HG03066 (cell line): ENCODE data around the gene UBE2D4.

Experiments used
- ATAC-seq: cut with Tn5 transposase; IDR thresholded peaks from one replicate; pipeline ENCODE4 v1.9.1; 2021; ENCODE audit warnings: low read depth; ENCODE audit not compliant: unreplicated experiment

The UBE2D4 gene

GRCh38 chr7:43906331-43907010 is 19.8 kb upstream of the UBE2D4 start, which contains the start of gene URGCP:
TSS of gene URGCP (minus strand) at chr7:43906596. CDS start at chr7:43906575, 21 bp downstream.
- peak; percentile 80 for ATAC-seq

- no peak for ATAC-seq
Observed at GRCh38 chr7:43914795-43915194, 11.4 kb upstream of the UBE2D4 start.

- no peak for ATAC-seq
Observed at GRCh38 chr7:43915907-43916306, 10.3 kb upstream of the UBE2D4 start.

- ATAC-seq, result no peak
Observed at GRCh38 chr7:43921423-43921822, 4.8 kb upstream of the UBE2D4 start.

- no peak for ATAC-seq
Observed at GRCh38 chr7:43922726-43923125, 3.5 kb upstream of the UBE2D4 start.

GRCh38 chr7:43926798-43927123 is 525 bp downstream of the UBE2D4 start:
- ATAC-seq, result peak; percentile 28

GRCh38 chr7:43927810-43928209 is 1.6 kb downstream of the UBE2D4 start:
- ATAC-seq, result no peak

- ATAC-seq, result no peak
Observed at GRCh38 chr7:43929529-43930457, 3.6 kb downstream of the UBE2D4 start.

GRCh38 chr7:43931346-43931745 is 5.1 kb downstream of the UBE2D4 start:
- ATAC-seq, result no peak

GRCh38 chr7:43933902-43934560 is 7.8 kb downstream of the UBE2D4 start:
- ATAC-seq, result no peak

GRCh38 chr7:43937444-43937843 is 11.2 kb downstream of the UBE2D4 start:
- ATAC-seq, result no peak

- no peak for ATAC-seq
Observed at GRCh38 chr7:43938892-43939482, 12.8 kb downstream of the UBE2D4 start.

- no peak for ATAC-seq
Observed at GRCh38 chr7:43942250-43942649, 16.0 kb downstream of the UBE2D4 start.

GRCh38 chr7:43942997-43943396 is 16.8 kb downstream of the UBE2D4 start:
- ATAC-seq, result no peak

- no peak for ATAC-seq
Observed at GRCh38 chr7:43943417-43944187, 17.4 kb downstream of the UBE2D4 start.

GRCh38 chr7:43944286-43944685 is 18.1 kb downstream of the UBE2D4 start:
- no peak for ATAC-seq

- no peak for ATAC-seq
Observed at GRCh38 chr7:43952028-43952427, 25.8 kb downstream of the UBE2D4 start.

GRCh38 chr7:43953071-43953470 is 26.8 kb downstream of the UBE2D4 start:
- ATAC-seq, result no peak

- peak; percentile 75 for ATAC-seq
Observed at GRCh38 chr7:43954524-43955228, 28.4 kb downstream of the UBE2D4 start.

GRCh38 chr7:43956027-43956426 is 29.8 kb downstream of the UBE2D4 start:
- ATAC-seq, result no peak
